NCI-H460 (cell line): ENCODE results near the gene NAP1L4. TPM values are rescaled to one million over a fixed set of nuclear protein-coding genes. Genes with fewer than 3 reads are reported as not detected.

Source experiments
- small RNA-seq, 2 experiments: library from RNA; depleted of rRNA; stranded (forward); fragments of <200 nt; gene quantifications; one replicate each; pipeline ENCODE3, GENCODE V24; 2014
- total RNA-seq: library from RNA; depleted of rRNA; stranded (reverse); fragments of >200 nt; shearing (Covaris generic); gene quantifications from 2 replicates; pipeline ENCODE4 v1.2.3, GENCODE V29; 2014; rRNA removed

The NAP1L4 gene
- total RNA-seq, 1 experiment from 2014 or later: 69.7 TPM

Small RNA genes within 50 kb of the gene (small RNA-seq; reads per million reads assigned to genes)
- 1.00 to 3.1 reads per million in 2 experiments for gene SNORA54

Other genes with a start within 250 kb of the NAP1L4 start
- 0.25 and 0.32 TPM in 2 replicates for gene CDKN1C, start 106.6 kb downstream of the NAP1L4 start, total RNA-seq
- gene PHLDA2, start 62.9 kb downstream of the NAP1L4 start, total RNA-seq: 5.6 and 7.7 TPM in 2 replicates
- 77.5 and 88.1 TPM in 2 replicates for gene CARS1, start 65.1 kb upstream of the NAP1L4 start, total RNA-seq
- 80.6 and 84.9 TPM in 2 replicates for gene OSBPL5, start 173.0 kb upstream of the NAP1L4 start, total RNA-seq
- gene MRGPRG, start 226.5 kb upstream of the NAP1L4 start, total RNA-seq: not detected in 2 replicates
- gene MRGPRE, start 240.1 kb upstream of the NAP1L4 start, total RNA-seq: not detected in 2 replicates